ENCODE data around the gene VIPAS39. TPM values are rescaled to one million over a fixed set of nuclear protein-coding genes. Genes with fewer than 3 reads are reported as not detected.

The VIPAS39 gene
- total and polyA plus RNA-seq, 2 of the 13 experiments (the other 11 are each of a cell fraction or from before 2014, with no cell fraction given) = 13.3 to 21.5 TPM

DNA sequence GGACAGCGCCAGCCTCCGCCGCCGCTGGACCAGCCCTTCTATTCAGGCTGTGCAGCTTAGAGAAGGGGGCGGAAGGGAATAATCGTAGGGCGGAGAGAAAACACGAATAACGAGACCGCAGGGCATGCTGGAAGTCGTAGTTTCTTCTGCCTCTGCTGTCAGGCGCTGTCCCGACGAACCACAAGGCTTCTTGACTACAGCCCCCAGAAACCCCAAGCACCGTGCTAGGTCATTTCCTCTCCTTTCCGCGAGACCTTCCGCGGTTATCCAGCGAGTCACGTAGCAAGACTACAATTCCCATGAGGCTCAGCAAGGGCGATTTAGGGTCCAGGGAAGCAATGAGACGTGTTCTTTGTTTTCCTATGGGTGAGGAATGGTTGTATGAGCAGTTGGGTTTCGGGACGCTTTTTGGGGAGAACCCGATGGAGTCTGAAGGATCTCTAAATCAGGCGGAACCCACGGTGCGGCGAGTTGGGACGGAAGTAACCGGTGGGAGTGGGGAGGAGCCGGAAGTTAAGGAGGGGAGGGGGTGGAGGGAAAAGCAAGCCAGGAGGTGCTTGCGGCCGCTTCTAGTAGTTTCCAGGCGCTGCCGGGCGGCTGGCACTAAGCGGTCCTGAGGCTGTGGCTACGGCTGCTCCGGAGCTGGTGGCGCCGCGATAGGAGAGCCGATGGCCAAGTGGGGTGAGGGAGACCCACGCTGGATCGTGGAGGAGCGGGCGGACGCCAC lies at the start of gene VIPAS39, which contains the start of gene AHSA1 (continued):
- TF ChIP-seq, protein P1, sequence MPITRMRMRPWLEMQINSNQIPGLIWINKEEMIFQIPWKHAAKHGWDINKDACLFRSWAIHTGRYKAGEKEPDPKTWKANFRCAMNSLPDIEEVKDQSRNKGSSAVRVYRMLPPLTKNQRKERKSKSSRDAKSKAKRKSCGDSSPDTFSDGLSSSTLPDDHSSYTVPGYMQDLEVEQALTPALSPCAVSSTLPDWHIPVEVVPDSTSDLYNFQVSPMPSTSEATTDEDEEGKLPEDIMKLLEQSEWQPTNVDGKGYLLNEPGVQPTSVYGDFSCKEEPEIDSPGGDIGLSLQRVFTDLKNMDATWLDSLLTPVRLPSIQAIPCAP (CRISPR knock-in tag; IDR thresholded peaks at IDR 0.05; ENCODE audit: low read depth) = no peak
- 0 out of 2 replicates have a peak, but pooled peaks have one; percentile 27 for TF ChIP-seq RELA (CRISPR knock-in tag; IDR thresholded peaks at IDR 0.05)
- no peak for TF ChIP-seq ZNF367 (CRISPR knock-in tag; IDR thresholded peaks at IDR 0.05; ENCODE audit: borderline replicate concordance)
- TF ChIP-seq ZSCAN12 (CRISPR knock-in tag; IDR thresholded peaks at IDR 0.05) = no peak
- TF ChIP-seq ELF3 (CRISPR knock-in tag; IDR thresholded peaks at IDR 0.05) = peak; percentile 24
- no peak for TF ChIP-seq U2AF2 (IDR thresholded peaks at IDR 0.05; ENCODE audit: low read depth, low read length)
- peak; percentile 20; the same call in 1 of the 2 replicates for TF ChIP-seq SMYD3 (CRISPR knock-in tag; IDR thresholded peaks at IDR 0.05)
- TF ChIP-seq HDAC1 (CRISPR knock-in tag; IDR thresholded peaks at IDR 0.05) = peak; percentile 54
- TF ChIP-seq, protein P2, sequence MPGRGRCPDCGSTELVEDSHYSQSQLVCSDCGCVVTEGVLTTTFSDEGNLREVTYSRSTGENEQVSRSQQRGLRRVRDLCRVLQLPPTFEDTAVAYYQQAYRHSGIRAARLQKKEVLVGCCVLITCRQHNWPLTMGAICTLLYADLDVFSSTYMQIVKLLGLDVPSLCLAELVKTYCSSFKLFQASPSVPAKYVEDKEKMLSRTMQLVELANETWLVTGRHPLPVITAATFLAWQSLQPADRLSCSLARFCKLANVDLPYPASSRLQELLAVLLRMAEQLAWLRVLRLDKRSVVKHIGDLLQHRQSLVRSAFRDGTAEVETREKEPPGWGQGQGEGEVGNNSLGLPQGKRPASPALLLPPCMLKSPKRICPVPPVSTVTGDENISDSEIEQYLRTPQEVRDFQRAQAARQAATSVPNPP (CRISPR knock-in tag; IDR thresholded peaks at IDR 0.05) = no peak
- TF ChIP-seq, protein P3, sequence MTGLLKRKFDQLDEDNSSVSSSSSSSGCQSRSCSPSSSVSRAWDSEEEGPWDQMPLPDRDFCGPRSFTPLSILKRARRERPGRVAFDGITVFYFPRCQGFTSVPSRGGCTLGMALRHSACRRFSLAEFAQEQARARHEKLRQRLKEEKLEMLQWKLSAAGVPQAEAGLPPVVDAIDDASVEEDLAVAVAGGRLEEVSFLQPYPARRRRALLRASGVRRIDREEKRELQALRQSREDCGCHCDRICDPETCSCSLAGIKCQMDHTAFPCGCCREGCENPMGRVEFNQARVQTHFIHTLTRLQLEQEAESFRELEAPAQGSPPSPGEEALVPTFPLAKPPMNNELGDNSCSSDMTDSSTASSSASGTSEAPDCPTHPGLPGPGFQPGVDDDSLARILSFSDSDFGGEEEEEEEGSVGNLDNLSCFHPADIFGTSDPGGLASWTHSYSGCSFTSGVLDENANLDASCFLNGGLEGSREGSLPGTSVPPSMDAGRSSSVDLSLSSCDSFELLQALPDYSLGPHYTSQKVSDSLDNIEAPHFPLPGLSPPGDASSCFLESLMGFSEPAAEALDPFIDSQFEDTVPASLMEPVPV (CRISPR knock-in tag; IDR thresholded peaks at IDR 0.05) = 0 out of 2 replicates have a peak, but pooled peaks have one; percentile 31
- TF ChIP-seq THAP11 (CRISPR knock-in tag; IDR thresholded peaks at IDR 0.05) = peak; percentile 98
- TF ChIP-seq SALL2 (CRISPR knock-in tag; IDR thresholded peaks at IDR 0.05) = no peak; the same call in 1 of the 2 replicates
- TF ChIP-seq, protein P4, sequence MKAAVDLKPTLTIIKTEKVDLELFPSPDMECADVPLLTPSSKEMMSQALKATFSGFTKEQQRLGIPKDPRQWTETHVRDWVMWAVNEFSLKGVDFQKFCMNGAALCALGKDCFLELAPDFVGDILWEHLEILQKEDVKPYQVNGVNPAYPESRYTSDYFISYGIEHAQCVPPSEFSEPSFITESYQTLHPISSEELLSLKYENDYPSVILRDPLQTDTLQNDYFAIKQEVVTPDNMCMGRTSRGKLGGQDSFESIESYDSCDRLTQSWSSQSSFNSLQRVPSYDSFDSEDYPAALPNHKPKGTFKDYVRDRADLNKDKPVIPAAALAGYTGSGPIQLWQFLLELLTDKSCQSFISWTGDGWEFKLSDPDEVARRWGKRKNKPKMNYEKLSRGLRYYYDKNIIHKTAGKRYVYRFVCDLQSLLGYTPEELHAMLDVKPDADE (CRISPR knock-in tag; IDR thresholded peaks at IDR 0.05) = no peak
- TF ChIP-seq PHF8 (CRISPR knock-in tag; IDR thresholded peaks at IDR 0.05) = peak; percentile 89
- peak; percentile 69; the same call in 1 of the 2 replicates for TF ChIP-seq ELF4 (CRISPR knock-in tag; IDR thresholded peaks at IDR 0.05; ENCODE audit: borderline replicate concordance)
- TF ChIP-seq, protein P5, sequence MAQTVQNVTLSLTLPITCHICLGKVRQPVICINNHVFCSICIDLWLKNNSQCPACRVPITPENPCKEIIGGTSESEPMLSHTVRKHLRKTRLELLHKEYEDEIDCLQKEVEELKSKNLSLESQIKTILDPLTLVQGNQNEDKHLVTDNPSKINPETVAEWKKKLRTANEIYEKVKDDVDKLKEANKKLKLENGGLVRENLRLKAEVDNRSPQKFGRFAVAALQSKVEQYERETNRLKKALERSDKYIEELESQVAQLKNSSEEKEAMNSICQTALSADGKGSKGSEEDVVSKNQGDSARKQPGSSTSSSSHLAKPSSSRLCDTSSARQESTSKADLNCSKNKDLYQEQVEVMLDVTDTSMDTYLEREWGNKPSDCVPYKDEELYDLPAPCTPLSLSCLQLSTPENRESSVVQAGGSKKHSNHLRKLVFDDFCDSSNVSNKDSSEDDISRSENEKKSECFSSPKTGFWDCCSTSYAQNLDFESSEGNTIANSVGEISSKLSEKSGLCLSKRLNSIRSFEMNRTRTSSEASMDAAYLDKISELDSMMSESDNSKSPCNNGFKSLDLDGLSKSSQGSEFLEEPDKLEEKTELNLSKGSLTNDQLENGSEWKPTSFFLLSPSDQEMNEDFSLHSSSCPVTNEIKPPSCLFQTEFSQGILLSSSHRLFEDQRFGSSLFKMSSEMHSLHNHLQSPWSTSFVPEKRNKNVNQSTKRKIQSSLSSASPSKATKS (CRISPR knock-in tag; IDR thresholded peaks at IDR 0.05) = no peak
- TF ChIP-seq SP4 (CRISPR knock-in tag; IDR thresholded peaks at IDR 0.05) = peak; percentile 90
- peak; percentile 47; the same call in 1 of the 2 replicates for TF ChIP-seq POGZ (CRISPR knock-in tag; IDR thresholded peaks at IDR 0.05)
- 0 out of 2 replicates have a peak, but pooled peaks have one; percentile 18 for TF ChIP-seq GZF1 (CRISPR knock-in tag; IDR thresholded peaks at IDR 0.05)
- TF ChIP-seq FOXK2 (IDR thresholded peaks at IDR 0.05) = peak; percentile 52
- TF ChIP-seq GABPA (IDR thresholded peaks at IDR 0.05; ENCODE audit: low read depth, low read length) = peak; percentile 73
- peak; percentile 96 for TF ChIP-seq GABPA (CRISPR knock-in tag; IDR thresholded peaks at IDR 0.05; ENCODE audit: low read depth)
- TF ChIP-seq ZNF883 (CRISPR knock-in tag; IDR thresholded peaks at IDR 0.05; ENCODE audit: not compliant biosample characterization) = peak; percentile 13
- no peak for TF ChIP-seq CBX2 (IDR thresholded peaks at IDR 0.05; ENCODE audit: low read depth, low read length)
- TF ChIP-seq CBX2 (CRISPR knock-in tag; IDR thresholded peaks at IDR 0.05; ENCODE audit: low read depth) = no peak
